HG03066 (cell line): Measurements from ENCODE around the gene PFKFB3.

ENCODE experiments used
- ATAC-seq: cut with Tn5 transposase; IDR thresholded peaks from one replicate; pipeline ENCODE4 v1.9.1; 2021; ENCODE audit warnings: low read depth; ENCODE audit not compliant: unreplicated experiment

Gene PFKFB3

GRCh38 chr10:6217611-6218010 lies 14.9 kb downstream of the PFKFB3 start:
- no peak for ATAC-seq

- no peak for ATAC-seq
These were observed 16.2 kb downstream of the PFKFB3 start for GRCh38 chr10:6218692-6219493.

GRCh38 chr10:6219494-6219836 lies 16.7 kb downstream of the PFKFB3 start:
- ATAC-seq = no peak

GRCh38 chr10:6220418-6221191 lies 17.9 kb downstream of the PFKFB3 start:
- ATAC-seq = no peak

- ATAC-seq = no peak
These were observed 18.6 kb downstream of the PFKFB3 start for GRCh38 chr10:6221192-6221940.

- ATAC-seq = no peak
These were observed 19.4 kb downstream of the PFKFB3 start for GRCh38 chr10:6221971-6222751.

- ATAC-seq = no peak
These were observed 20.0 kb downstream of the PFKFB3 start for GRCh38 chr10:6222755-6223154.

- no peak for ATAC-seq
These were observed 21.2 kb downstream of the PFKFB3 start for GRCh38 chr10:6223981-6224380.

GRCh38 chr10:6224781-6225180 lies 22.0 kb downstream of the PFKFB3 start:
- no peak for ATAC-seq

GRCh38 chr10:6225263-6225814 lies 22.6 kb downstream of the PFKFB3 start:
- ATAC-seq = no peak

- no peak for ATAC-seq
These were observed 23.5 kb downstream of the PFKFB3 start for GRCh38 chr10:6226216-6226615.

- ATAC-seq = no peak
These were observed 24.6 kb downstream of the PFKFB3 start for GRCh38 chr10:6227346-6227745.

GRCh38 chr10:6228010-6228511 lies 25.3 kb downstream of the PFKFB3 start:
- ATAC-seq = no peak

GRCh38 chr10:6228647-6229046 lies 25.9 kb downstream of the PFKFB3 start:
- ATAC-seq = no peak

GRCh38 chr10:6229290-6229689 lies 26.6 kb downstream of the PFKFB3 start:
- ATAC-seq = no peak

- ATAC-seq = no peak
These were observed 27.0 kb downstream of the PFKFB3 start for GRCh38 chr10:6229746-6230145.

- no peak for ATAC-seq
These were observed 27.6 kb downstream of the PFKFB3 start for GRCh38 chr10:6230315-6230714.

- ATAC-seq = no peak
These were observed 28.4 kb downstream of the PFKFB3 start for GRCh38 chr10:6231146-6231545.

GRCh38 chr10:6231730-6232129 lies 29.0 kb downstream of the PFKFB3 start:
- ATAC-seq = no peak

GRCh38 chr10:6232225-6232807 lies 29.6 kb downstream of the PFKFB3 start:
- no peak for ATAC-seq
